OCI-LY3 (cell line): ENCODE measurements around the gene NTRK2.

Experiments
- CTCF ChIP-seq: fragments of 200-600, 300-600 bp; sonication (generic); IDR thresholded peaks from 2 replicates; pipeline ENCODE4 v1.5.1; 2014; ENCODE audit warnings: antibody characterized with exemption, low read length, low read depth
- EZH2phosphoT487 ChIP-seq: fragments of 200-600 bp; shearing (Covaris generic); IDR thresholded peaks from 2 replicates; pipeline ENCODE4 v1.6.1; 2018; ENCODE audit warnings: antibody characterized with exemption, mixed run types, low read depth

- TF ChIP-seq CTCF: no peak
- TF ChIP-seq EZH2phosphoT487: no peak
These were observed 375.7 kb downstream of the NTRK2 start for GRCh38 chr9:85045271-85045670.
